ENCODE measurements around the gene PTCH2.
A peak's percentile ranks its signal among the peaks of the same experiment; 100 is the strongest.

PTCH2 gene

DNA sequence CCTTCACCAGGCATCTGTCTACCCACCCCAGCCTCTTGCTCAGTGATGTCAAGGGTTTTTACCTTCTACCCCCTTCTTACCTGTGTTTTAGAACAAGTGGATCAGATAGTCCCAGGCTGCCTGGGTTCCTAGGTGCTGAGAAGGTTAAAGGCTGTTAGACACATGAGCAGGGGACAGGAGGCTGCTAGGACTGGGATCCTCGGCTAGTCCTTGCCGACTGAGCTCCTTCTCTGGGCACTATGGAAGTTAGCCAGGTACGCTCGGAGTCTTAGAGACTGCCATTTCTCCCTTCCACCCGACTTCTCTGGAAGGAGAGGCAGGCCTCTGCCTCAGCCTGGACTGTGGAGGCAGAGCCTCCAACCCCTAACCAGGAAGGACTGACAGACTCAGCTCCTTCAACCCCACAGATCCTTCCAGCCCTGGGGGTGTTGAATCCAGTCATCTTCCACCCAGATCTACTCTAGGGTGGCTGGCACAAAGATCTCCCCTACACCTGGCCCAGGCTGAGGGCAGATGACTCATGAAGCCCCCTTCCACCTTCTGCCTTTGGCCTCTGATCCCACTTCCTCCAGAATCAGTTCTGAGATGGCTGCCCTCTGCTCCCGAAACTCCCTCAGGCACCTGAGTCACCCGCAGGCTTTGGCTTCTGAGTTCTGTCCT is 36.2 kb downstream of the PTCH2 start, which contains the start of gene DYNLT4:
DYNLT4 (minus strand) TSS at position 648 of the 660 bp plus-strand sequence. CDS start 683 bp downstream, outside the sequence.
- peak in 2 of 10 donors; percentile 18 to 20 for DNase-seq
- intact Hi-C loops (cut with DNase I) = no loop called here

DNA sequence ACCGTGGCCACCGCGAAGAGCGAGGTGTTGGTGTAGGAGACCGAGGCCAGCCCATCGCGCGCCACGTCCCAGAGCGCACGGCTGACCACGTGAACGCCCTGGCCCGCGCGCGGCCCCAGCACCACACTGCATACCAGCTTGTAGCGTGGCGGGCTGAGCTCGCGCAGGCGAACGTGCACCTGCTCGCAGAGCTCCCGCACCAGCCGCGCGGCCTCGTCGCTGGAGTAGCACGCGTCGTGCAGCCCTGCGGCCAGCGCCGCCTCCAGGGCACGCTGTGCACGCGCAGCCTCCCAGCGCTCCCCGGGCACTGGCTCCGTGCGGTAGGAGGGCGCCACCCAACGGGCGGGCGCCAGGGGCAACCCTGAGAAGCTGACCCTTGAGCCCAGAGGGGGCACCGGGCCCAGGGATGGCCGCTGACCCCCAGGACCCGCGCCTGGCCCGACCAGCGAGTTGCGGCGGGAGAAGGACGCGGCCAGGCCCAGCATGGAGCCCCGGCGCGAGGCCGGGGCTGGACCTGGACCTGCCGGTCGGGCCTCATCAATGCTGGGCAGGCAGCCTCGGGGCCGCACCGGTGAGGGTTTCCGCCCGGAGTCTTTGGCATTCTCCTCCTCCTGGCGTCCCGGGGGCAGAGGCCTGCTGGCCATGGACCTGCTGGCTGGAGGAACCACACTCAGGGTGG is 36.9 kb downstream of the PTCH2 start:
- peak in 3 of 10 donors; percentile 59 to 77 (median 63) for DNase-seq
- intact Hi-C loops (cut with DNase I) = no loop called here

DNA sequence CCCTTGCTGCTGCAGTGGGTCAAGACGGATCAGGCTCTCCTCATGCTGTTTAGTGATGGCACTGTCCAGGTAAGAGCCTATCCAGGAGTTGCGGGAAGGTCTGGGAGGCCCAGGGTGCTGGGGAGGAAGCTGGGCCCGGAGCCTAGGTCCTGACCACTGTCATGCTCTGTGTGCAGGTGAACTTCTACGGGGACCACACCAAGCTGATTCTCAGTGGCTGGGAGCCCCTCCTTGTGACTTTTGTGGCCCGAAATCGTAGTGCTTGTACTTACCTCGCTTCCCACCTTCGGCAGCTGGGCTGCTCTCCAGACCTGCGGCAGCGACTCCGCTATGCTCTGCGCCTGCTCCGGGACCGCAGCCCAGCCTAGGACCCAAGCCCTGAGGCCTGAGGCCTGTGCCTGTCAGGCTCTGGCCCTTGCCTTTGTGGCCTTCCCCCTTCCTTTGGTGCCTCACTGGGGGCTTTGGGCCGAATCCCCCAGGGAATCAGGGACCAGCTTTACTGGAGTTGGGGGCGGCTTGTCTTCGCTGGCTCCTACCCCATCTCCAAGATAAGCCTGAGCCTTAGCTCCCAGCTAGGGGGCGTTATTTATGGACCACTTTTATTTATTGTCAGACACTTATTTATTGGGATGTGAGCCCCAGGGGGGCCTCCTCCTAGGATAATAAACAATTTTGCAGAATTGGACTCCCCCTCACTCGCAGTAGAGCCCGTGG is 37.6 kb downstream of the PTCH2 start:
- intact Hi-C loops (cut with DNase I) = no loop called here
- DNase-seq = peak in 3 of 10 donors; percentile 29 to 82 (median 39)

DNA sequence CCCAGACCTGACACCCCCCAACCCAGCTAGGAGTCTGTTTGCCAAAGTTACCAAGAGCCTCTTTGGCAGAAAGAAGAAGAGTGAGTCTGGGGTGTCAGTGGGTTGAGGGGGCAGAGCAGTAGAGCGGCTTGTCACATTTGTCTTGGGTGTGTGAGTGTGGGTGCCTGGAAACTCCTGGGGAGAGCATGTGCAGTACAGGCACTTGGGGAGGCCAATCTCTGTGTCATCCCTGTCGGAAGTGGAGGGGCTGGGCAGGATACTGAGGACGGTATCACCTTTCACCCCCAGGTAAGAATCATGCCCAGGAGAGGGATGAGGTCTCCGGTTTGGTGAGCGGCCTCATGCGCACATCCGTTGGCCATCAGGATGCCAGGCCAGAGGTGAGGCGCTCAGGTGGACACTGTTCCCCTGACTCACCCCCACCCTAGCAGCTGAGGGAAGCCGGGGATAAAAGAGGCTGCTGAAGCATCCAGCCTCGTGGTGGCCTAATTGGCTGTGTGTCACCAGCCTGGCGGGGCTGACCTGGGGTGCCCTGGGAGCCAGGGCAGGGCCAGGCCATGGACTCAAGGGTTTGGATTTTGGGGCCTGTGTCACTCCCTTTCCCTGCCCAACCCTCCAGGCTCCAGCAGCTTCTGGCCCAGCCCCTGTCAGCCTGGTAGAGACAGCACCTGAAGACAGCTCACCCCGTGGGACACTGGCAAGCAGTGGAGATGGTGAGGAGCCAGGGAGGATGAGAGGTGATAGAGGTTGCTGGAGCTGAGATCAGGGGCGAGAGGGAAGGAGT is 39.5 kb downstream of the PTCH2 start:
- intact Hi-C loops (cut with DNase I) = no loop called here

DNA sequence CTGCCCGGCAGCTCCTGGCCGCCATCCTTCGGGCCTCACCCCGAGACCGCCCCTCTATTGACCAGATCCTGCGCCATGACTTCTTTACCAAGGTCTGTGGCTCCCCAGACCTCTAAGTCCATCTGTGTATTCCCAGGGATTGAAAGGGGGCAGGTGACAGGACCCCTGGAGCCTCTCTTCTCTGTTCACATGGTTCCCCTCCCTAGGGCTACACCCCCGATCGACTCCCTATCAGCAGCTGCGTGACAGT is 40.1 kb downstream of the PTCH2 start:
- intact Hi-C loops (cut with DNase I) = no loop called here
- peak in 1 of 10 donors; percentile 21 for DNase-seq

More for the DNA sequence above, 39.5 kb downstream of the PTCH2 start:
- DNase-seq = peak in 3 of 10 donors; percentile 33 to 66 (median 57)

DNA sequence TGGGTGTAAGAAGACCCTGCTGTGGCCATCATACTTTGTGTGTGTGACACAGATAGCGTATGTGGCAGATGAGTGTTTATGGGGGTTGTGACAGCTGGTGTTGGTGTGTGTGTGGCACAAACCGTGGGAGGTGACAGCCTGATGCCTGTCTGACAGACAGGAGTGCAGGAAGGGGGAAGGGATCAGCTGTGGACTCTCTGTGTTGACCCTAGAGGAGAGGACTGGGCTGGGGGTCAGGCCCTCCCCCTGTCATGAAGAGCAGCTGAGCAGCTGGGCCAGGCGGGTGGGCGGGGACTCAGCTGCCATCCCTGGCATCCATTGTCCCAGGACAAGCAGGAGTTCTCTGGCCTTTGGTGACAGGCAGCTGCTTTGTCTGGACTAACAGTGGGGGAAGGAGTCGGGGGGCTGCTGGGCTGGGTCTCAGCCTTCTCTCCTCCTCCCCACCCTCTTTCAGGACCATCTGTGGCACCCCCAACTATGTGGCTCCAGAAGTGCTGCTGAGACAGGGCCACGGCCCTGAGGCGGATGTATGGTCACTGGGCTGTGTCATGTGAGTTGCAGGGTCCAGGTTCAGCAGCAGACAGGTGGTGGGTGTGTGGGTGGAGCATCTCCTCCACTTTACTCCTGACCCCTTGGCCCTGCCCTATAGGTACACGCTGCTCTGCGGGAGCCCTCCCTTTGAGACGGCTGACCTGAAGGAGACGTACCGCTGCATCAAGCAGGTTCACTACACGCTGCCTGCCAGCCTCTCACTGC is 40.6 kb downstream of the PTCH2 start:
- intact Hi-C loops (cut with DNase I) = no loop called here
- DNase-seq = peak in 5 of 10 donors; percentile 52 to 94 (median 77)

DNA sequence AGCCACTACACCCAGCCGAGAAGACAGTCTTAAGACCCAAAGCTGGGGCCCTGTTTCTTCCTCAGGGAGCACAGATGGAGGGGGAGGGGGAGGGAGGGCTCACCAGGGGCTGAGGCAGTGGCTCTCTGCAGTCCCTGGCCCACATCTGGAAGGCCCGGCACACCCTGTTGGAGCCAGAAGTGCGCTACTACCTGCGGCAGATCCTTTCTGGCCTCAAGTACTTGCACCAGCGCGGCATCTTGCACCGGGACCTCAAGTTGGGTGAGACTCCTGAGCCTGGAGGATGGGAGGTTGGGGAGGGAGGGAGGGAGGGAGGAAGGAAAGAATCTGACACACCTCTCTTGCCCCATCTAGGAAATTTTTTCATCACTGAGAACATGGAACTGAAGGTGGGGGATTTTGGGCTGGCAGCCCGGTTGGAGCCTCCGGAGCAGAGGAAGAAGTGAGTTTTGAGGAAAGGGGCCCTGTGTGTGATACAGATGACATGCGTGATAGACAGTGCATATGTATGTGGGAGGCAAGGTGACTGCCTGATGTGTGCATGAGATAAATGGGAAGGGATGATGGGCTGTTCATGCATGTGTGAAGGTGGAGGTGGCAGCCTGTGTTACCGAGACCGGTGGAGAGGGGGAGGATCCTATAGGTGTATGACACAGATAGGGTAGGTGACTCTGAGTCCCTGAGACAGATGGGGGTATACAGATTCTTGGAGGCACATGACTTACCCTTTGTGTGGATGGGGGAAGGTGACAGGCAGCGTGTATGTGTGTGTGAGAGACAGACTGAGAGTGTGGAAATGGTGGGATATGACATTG is 41.4 kb downstream of the PTCH2 start:
- DNase-seq = peak in 3 of 10 donors; percentile 29 to 76 (median 52)
- intact Hi-C loops (cut with DNase I) = no loop called here

DNA sequence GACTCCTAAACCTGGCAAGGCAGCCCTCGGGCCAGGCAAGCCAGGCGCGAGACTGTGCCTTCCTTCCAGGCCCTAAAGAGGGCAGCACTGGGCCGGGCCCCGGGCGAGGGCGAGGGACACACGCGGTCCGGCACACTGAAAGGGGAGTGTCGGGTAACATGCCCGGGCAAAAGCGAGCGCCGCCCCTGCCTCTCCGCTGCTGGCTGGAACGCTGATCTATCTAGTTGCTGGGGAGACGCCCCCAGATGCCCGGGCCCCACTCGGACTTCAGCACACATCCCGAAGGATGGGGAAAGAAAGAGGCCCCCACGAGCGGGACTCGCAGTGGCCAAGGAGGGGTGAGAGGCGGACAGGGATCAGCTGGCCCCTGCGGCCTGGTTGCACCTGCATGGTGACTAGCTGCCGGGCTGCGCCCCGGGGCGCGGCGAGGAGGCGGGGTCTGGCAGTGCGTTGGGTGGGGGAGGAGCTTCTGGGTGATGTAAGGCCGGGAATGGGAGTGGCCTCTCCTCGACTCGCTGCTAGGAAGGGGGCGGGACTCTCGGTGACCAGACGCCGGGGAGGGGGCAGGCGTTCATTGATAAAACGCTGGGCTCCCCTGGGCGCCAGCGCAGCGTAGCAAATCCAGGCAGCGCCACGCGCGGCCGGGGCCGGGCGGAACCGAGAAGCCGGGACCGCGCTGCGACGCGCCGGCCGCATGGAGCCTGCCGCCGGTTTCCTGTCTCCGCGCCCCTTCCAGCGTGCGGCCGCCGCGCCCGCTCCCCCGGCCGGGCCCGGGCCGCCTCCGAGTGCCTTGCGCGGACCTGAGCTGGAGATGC is 43.1 kb downstream of the PTCH2 start, which contains the start of gene PLK3:
PLK3 (plus strand) TSS at position 608 of the 815 bp plus-strand sequence; CDS start at position 695, 87 bp downstream.
- intact Hi-C loops (cut with DNase I) = loop anchor here (5.0 kb wide), 1 partner anchor 212 kb away; the partner anchor contains the start of genes HECTD3 and UROD
- peak; percentile 96 to 100 (median 98) for DNase-seq

DNA sequence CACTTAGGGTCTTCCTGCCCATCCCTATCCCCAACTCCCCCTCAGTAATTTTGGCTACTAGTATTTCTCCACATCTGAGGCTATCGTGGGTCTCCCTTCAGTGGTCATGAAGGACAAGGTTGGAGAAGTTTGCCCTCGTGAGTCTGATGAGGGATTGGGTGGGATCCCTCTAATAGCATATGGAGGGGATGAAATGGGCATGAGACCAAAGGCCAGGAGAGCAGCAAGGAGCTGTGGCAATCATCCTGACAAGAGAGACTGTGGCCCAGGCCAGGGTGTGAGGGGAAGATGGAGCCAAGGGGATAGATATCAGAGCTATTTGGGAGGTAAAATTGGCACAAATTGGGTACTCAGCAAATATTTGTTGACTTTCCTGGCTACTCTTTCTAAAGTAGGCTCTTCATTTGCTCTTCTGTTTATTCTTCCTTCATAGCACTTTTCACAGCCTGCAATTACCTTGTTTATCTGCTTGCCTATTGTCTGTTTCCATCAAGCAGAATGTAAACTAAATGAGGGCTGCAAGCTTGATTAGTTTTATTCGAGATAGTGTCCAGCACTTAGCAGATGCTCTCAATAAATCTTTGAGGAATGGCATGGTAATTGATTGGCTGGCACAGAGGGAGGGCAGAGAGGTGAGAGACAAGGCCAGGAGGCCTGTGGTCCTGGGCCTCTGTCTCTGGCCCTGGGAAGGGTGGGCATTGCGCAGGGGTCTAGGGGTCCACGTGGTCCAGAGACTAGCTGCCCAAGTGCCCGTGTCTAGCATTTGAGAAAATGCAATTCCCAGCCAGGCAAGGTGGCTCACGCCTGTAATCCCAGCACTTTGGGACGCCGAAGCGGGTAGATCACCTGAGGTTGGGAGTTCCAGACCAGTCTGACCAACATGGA is 44.3 kb downstream of the PTCH2 start:
- DNase-seq = peak in 3 of 10 donors; percentile 48 to 80 (median 59)
- intact Hi-C loops (cut with DNase I) = loop anchor here (5.0 kb wide), 1 partner anchor 214 kb away; the partner anchor contains the start of genes HECTD3 and UROD

DNA sequence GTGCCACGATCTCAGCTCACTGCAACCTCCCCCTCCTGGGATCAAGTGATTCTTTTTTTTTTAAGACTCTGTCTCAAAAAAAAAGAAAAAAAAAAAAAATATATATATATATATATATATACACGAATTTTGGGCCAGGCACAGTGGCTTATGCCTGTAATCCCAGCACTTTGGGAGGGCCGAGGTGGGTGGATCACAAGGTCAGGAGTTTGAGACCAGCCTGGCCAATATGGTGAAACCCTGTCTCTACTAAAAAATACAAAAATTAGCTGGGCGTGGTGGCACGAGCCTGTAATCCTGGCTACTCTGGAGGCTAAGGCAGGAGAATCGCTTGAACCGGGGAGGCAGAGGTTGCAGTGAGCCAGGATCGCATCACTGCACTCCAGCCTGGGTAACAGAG is 45.2 kb downstream of the PTCH2 start:
- DNase-seq = peak in 3 of 10 donors; percentile 22 to 29 (median 27)
- intact Hi-C loops (cut with DNase I) = loop anchor here (5.0 kb wide), 1 partner anchor 214 kb away; the partner anchor contains the start of genes HECTD3 and UROD

DNA sequence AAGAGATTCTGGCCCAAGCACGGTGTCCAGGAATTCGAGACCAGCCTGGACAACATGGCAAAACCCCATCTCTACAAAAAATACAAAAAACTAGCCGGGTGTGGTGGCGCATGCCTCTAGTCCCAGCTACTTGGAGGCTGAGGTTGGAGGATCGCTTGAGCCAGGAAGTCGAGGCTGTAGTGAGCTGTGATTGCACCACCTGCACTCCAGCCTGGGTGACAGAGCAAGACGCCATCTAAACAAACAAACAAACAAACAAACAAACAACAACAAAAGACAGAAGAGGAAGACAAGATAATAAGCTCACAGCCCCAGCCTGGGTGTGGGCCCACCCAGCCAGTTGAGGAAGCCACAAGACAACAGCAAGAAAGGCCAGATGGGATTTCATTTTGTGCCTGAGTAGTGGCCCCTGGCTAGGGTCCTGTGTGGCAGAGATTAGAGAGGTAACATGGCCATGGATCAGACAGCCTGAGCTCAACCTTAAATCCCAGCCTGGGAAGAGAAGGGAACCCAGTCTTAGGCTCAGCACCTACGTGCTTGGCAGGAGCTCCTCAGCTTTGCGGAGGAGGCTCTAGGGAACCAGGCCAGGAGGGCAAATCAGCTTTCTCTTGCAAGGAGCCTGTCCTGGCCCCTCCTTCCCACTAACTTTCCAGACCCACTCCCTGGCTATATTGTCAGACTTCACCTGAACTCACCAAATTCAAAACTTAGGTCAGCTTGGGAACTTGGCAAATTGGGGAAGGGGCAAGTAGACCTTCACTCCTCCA is 50.1 kb downstream of the PTCH2 start:
- DNase-seq = peak in 1 of 10 donors; percentile 14

DNA sequence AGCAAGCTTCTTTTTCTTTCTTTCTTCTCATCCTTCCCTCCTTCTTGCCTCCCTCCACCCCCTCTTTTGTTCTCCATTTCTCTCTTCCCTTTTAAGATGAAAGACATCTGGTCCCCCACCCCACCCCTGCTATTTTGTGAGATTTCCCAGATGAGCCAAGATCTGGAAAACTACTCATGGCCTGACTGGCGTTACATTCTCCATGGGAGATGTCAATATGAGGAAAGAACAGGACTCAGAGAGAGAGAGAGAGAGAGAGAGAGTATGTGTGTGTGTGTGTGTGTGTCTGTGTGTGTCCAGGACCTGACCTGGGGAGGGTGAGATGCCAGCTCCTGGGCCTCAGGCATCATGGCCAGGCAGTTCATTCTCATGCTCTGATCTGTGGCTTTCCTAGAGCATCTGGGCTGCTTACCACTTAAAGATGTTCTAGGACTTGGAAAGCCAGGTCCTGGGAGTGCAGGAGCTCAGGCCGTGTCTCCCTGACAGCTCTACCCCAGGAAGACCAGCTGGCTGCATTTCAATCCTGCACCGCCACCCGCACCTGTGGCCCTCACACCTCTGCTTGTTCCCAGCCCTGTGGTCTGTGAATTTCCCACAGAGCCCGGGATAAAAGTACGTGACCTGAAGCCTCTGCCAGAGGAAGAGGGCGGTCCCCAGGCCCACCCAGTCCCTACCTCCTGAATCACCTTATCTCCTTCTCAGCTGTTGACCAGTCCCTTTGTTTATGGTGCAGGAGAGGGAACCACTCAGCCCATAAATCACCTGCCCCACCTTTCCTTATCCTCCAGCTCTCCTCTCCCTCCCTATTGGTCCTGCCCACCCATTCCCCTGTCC is 51.9 kb downstream of the PTCH2 start:
- DNase-seq = peak in 3 of 10 donors; percentile 28 to 62 (median 37)
- intact Hi-C loops (cut with DNase I) = no loop called here

More for the DNA sequence above, 50.1 kb downstream of the PTCH2 start:
- intact Hi-C loops (cut with DNase I) = no loop called here

DNA sequence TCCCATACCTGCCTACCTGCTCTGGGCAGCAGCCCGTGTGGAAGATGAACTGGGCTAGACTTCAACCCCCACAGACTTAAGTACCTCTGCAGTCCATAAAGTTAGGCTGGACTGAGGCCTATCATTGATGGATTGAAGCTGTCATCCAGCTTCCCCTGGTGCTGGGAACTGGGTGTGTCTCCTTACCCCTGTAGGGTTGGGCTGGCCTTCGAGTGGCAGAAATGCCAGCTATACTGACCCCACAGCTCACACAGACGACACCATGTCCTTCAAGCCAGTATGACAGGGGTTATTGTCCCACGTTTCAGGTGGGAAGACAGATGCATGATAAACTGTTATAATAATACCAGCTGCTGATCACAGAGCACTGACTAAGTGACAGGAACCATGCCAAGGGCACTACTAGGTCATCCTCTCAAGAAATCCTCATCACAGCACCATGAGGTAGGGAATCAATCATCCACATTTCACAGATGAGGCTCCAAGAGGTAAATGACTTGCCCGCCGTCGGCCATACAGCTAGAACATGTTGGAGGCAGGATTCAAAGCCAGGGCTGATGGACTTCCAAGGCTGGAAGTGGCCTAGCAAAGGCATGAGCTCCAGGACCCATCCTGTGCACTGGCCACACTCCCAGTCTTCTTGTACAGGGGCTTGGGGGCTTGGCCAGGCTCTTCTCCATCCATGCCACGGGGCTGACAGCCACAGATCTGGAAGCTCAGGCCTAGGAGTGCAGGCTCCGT is 54.8 kb downstream of the PTCH2 start, which contains the start of gene BEST4:
BEST4 (minus strand) TSS at position 51 of the 741 bp plus-strand sequence. CDS start 465 bp downstream, outside the sequence.
- DNase-seq = peak in 3 of 10 donors; percentile 24 to 45 (median 39)
- intact Hi-C loops (cut with DNase I) = no loop called here

DNA sequence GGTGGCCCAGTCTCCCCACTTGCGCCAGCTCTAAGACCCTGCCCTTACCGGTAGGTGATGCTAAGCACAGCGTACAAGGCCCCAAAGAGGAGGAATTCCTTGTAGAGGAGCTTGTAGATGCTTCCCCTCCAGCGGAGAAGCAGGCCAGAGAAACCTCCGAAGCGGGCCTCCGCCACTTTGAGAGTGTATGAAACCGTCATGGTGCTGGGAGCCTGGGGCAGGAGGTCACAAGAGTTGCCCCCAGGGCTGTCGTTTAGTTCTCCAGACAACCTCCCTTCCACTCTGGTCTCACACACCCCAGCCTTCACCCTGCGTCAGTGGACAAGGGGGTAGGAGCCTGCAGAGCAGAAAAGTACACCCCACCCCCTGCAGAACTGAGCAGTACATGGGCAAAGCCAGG is 55.5 kb downstream of the PTCH2 start:
- intact Hi-C loops (cut with DNase I) = no loop called here
- peak in 2 of 10 donors; percentile 60 to 68 for DNase-seq
